GM18868 (cell line): ENCODE measurements around the gene GDF15.
A peak's percentile ranks its signal among the peaks of the same experiment; 100 is the strongest.

Experiments
- ATAC-seq: cut with Tn5 transposase; IDR thresholded peaks from one replicate; pipeline ENCODE4 v1.9.1; 2021; ENCODE audit warnings: mild to moderate bottlenecking, moderate library complexity; ENCODE audit not compliant: unreplicated experiment

Gene GDF15

DNA sequence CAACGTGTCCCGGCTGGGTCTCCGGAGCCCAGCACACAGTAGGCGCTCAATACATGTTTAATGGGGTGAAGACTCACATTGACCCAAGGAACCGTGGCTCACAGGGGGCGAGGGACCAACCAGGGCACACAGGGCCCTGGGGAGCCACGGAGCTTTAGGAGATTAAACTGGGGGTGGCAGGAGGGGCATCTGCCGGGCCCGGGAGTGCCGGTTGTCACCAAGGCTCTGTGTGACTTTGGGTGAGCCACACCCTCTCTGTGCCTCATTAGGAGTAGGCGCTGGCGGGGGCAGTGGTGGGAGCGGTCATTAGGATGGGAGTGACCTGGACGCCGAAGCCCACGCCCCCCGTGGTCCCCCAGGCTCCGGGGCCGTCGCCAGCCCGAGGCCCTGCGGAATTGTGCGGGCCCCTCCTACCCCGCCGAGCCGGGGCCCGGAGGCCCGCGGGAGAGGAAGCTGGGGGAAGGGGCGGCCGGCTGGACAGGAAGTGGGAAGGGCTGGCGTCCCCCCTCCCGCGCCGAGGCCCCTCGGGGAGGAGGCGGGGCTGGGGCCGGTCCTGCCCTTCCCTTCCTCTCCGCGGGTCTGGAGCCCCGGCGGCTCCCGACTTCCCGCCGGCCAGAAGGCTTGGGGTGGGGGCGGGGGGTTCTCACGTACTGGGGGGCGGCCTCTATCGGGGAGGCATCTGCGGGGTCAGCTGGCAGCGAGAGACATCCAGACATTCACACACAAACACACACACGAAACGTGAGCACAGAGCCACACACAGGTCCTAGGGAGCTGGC is 31.5 kb downstream of the GDF15 start:
- no peak for ATAC-seq

DNA sequence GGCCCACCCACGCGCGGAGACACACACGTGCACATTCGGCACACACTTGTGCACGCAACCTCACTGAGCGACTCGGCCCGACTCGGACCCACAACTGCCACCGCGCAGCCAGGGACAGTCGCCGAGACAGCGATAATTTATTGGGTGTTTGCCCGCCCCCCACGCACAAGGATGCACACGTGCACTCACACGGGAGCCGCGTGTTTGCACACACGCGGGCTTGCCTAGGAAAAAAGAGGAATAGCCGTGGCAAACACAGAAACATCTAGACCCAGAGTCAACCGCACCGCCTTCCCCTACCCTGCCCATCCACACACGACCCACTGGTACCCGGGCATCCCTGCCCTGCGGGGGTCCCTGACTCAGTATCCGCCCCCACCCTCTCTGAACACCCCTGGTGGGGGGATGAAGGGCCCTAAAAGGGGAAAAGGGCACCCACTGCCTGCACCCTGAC is 32.1 kb downstream of the GDF15 start:
- ATAC-seq = no peak

DNA sequence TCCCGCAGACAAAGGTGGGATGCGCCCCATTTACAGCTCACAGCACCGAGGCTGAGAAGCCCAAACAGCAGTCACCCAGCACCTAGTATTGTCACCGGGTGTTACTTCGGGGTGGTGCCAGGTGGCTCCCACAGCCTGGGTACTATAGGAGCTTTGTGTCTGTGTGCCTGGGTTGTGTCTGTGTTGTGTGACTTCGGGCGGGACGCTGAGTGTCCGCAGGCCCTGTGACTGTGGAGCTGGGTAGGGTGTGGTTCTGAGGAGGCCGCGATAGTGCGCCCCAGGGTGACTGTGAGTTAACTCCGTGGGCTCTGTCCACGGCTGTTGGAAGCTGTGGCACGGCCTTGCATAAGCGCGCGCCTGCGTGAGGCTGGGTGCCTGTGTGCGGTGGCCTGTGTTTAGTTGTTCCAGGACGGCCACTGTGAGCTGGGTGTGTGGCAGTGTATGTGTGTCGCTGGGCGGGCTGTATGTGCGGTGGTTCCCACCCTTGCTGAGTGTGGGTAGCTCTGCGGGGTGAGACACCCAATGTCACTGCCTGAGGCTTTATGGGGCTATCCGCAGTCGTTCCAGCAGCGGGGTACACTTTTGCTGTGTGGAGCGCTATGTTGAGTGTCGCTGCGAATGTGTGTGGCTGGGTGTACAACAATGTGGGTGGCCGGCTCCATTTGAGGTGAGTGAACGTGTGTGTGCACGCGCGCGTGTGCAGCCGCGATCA is 32.7 kb downstream of the GDF15 start:
- ATAC-seq = peak; percentile 2

DNA sequence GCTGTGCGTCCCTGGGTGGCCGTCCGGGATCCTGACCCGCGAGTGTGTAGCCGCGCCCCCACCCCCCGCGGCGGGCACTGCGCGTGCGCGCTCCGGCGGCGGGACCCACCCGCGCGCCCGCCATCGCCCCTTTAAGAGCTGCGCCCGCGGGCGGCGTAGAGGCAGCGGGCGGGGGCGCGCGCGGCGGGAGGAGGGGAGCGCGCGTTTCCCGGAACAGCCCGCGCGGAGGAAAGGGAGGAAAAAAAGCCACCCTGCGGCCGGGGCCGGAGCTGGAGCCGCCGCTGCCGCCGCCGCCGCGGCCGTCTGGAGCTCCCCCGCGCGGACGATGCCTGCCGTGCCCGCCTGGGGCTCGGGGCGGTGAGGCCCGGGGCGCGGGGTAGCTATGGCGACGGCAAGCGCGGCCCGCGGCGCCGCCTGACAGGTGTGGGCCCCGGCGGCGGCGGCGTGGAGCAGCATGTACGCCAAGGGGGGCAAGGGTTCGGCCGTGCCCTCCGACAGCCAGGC is 33.3 kb downstream of the GDF15 start, which contains the start of gene SSBP4:
SSBP4 (plus strand) TSS at position 204 of the 504 bp plus-strand sequence; CDS start at position 455, 251 bp downstream.
- peak; percentile 45 for ATAC-seq

DNA sequence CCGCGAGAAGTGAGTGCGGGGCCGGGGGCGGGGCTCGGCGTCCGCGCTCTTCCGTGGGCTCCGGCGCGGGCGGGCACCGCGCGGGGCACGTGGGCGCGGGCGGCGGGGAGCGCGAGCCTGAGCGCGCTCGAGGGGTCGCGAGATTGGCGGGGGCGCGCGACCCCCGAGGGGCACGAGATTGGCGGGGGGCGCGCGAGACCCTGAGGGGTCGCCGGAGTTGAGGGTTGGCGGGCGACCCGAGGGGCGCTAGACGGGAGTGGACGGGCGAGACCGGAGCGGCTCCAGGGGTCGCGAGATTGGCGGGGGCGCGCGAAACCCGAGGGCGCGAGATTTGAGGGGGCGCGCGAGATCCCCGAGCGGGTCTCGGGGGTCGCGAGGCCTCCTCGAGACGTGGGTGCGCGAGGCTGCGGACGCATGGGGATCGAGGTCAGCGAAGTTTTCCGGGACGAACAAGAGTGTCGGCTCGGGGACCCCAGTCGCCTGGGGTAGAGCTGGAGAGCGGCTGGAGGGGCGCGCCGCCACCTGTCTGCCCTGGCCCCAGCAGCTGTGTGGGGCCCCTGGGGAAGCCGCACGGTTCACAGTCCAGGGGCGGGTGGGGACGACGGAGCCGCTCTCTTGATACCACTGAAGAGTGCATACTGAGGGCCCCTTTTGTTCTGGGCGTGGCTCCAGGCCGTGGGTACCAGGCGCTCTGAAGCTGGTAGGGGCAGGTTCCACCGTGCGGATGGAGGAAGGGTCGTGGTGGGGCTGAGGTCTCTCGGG is 33.9 kb downstream of the GDF15 start:
- ATAC-seq = no peak

DNA sequence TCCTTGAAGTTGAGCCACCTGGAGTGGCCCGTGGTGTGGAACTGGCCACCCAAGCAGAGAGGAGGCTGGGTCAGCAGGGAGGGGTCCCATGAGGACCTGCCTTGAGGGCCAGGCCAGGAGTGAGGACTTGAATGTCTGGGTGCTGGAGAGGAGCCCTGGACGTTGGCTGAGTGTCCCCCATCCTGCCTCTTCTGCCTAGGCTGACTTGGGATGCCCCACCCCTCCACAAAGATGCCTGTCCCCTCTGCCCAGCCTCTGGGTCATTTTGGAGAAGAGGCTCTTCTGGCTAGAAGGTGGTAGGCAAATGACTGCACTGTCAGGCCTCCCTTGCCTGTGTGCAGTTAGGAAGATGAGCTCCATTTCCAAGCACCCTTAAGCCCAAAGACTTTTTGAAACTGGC is 35.0 kb downstream of the GDF15 start:
- ATAC-seq = no peak

DNA sequence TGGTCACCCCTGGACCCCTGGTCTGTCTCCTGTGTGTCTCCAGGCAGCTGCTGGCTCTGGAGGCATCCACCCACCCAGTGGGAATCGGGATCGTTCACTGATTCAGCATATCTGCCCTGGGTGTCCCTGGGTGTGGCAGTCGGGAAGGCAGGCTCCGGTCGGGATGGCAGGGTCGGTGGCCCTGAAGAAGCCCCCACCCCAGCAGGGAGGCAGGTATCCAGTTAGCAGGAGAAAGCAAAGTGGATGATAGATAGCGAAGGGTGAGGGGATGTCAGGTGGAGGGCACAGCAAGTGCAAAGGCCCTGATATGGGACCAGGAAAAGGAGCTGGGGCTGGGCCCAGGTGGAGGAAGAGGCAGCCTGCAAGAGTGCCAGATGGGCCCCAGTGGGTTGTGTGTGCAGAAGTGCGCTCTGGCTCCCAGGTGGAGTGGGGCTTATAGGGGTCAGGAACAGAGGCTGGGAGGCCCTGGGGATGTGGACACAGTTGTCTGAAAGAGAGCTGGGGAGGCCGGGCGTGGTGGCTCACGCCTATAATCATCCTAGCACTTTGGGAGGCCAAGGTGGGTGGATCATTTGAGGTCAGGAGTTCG is 35.5 kb downstream of the GDF15 start:
- ATAC-seq = no peak

DNA sequence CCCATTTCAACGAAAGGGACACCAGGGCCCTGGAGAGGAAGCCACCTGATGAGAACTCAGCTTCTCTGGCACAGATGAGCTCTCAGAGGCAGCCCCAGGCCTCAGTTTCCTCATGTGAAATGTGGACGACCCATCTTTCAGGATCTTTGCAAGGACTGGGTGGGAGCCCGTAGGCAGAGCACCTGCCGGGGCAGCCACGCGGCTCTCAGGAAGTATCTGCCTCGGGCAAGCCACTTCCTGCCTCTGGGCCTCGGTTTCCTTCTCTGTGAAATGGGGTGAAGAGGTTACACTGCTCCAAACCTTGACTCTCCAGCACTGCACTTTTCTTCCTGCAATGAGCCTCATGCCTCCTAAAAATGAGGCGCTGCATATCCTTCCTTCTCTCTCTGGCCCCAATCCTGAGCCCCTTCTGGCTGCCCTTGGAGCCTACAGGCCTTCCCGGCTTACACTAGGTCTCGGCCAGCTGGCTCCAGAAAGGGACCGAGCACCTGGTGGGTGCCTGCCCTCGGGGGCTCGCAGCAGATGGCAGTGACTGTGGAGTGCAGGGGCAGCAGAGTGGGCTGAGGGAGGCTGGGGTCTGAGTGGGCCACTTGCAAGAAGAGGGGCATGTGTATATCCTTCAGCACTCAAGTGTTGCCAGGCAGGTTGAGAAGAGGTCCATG is 36.7 kb downstream of the GDF15 start:
- no peak for ATAC-seq

DNA sequence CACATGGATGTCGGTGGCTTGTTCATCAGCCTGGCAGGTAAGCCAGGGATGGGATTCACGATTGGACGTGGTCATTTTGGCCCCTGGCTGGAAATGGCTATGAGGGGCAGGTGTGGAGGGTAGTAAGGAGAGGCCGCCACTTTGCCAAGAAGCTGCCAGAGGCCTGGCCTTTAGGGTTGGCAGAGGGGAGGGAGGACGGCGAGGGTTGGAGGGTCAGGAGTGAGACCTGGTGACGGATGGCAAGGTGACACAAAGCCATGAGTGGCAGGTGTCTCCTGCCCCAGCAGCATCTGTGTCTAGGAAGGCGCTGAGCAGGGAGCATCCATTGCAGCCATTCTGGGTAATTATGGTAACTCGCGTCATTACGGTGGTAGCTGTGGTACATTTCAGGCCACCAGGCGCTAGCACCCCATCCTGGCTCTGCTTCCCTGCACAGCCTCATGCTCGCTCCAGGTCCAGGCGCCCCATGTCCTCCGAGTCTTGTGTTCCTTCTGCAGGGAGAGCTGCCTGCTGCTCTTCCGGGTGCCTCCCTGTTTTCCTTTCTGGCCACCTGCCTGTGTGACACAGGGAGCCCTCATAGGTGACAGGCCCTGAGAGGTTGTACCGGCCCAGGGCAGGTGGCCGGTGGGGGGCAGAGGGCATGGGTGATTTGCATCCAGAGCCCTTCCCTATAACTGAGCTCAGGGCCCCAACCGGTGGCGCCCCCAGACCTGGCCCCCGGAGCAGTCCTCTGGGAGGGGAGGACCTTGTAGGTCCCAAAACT is 37.5 kb downstream of the GDF15 start:
- no peak for ATAC-seq

DNA sequence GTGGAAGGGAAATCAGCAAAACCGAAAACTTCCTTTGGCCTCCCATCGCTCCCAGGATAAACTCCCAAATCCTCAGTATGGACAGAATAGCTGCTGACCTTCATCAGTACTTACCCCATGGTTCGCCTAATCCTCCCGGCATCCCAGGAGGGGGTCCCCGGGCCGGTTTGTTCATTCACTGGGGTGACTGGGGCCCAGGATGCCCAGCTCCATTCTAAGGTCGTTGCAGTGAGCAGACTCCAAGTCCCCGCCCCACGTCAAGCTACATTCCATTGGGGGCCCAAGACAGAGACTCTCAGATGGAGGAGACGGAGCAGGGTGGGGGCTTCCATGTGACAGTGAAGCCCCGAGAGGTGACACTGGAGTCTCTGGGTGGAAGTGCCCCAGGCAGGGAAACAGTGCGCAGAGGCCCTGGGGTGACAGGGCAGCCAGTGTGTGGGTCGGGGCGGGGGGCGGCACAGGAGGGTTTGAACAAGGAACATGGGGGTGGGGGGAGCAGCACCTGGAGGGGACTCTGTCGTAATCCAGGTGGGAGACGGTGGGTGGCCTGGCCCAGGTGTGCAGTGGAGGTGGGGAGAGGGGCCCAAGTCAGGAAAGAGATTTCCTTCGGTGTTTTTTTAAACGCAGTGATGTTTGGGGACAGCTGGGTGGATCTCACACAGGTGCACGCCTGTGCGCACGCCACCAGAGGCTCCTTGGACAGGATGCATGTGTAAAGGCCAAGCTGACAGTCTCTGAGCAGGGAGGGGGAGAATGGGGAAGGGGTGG is 38.3 kb downstream of the GDF15 start:
- no peak for ATAC-seq

DNA sequence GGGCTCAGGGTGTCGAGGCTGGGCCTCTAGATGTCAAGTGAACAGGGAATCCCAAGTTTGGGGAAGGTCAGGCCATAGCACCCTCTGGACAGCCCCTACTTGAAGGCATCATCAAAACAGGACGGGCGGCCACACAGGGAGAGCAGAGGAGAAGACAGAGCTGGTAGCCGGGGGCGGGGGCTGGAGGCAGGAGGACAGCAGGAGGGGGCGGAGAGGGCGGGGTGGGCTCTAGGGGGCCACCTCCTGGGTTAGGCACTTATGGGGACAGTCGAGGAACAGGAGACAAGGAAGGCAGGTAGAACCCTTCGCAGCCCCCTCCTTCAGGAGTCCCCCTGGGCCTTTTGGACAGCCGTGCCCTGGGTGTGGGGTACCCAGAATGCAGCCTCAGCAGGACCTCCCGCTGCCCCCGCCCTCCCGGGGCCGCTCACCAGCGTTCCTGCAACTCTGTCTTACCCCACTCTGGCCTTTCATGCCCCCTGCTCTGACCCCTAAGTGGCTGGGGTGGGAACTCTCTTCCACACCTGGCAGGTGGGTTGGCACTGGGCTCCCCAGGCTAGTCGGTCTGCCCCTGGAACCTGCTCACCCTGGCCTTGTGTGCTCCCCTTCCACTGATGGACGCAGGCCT is 39.0 kb downstream of the GDF15 start:
- no peak for ATAC-seq

DNA sequence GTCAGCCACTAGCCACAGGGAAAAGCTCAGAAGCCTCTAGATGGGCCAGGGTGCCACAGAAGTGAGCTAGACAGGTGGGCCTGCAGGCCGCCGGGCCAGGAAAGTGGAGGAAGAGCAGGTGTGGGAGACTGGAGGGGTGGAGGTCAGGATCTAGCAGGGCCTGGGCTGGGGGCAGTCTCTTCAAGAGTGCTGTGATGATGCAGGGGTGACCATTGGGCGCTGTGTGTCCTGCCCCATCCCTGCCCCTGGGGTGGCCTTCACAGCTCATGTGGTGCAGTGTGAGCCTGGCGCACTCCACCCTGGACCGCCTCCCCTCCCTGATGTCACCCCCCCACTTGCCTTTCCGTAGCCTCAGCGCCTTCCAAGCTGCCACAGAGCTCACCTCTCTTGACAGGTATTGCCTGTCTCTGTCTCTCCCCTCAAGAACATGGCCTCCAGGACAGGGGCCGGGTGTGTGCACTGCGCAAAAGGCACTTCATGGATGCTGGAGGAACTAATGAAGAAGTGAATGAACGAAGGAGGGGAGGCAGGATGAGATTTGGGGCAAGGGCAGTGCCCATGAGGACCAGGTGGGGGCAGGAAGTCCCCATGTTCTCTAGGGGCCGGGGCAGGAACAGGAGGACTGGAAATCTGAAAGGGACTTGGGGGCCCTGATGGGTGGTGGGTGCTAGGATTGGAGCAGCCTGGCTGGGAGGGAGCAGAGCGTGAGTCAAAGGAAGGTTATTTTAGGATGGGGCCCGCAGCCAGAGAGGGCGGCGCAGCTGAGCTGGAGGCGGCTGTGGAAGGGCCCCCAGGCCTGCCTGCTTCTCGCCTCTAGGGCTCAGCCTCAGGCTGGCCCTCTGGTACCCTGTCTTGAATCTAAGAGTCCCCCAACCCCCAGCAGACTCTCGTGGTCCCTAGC is 39.8 kb downstream of the GDF15 start:
- ATAC-seq = no peak

DNA sequence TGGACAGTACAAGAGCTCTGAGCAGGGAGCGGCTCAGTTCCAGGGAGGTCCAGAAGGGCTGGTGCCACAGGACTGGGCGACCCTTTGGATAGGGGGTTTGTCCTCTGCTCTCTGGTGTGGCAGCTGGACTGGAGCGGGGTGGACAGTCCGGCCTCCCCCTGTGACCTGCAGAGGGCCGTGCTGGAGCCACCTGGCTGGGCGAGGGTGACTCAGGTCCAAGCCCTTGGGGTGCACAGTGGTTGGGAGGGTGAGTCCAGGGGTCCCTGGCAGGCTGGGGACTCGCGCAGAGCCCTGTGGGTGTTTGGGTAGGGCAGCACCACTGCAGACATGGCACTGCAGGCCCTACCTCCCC is 40.4 kb downstream of the GDF15 start:
- ATAC-seq = no peak

DNA sequence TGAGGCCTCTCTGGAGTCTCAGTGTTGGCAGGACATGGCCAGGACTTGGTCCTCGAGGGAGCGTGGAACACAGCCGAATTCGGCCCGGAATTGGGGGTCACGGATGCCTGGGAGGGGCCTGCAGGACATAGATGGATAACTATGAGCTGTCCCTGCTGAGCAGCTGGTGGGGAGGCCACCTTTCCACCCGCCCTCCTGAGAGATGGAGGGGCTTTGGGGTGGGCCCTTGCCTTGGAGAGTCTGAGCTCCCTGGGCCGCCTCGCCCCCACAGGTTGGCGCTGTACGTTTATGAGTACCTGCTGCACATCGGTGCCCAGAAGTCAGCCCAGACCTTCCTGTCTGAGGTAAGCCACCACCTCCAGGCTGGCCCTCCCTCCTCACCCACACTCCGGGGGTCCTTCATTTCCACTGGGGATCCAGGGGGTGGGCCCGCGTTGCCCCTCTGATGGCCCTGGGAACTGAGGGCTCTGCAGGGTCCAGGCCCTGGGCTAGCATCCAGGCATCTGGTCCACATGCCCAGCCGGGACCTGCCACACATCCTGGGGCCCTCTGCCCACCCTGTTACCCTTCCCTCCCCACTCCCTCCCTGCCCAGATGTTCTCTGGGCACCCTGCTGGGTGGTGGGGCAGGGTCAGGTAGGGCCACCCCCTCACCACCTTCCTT is 41.3 kb downstream of the GDF15 start:
- ATAC-seq = no peak

DNA sequence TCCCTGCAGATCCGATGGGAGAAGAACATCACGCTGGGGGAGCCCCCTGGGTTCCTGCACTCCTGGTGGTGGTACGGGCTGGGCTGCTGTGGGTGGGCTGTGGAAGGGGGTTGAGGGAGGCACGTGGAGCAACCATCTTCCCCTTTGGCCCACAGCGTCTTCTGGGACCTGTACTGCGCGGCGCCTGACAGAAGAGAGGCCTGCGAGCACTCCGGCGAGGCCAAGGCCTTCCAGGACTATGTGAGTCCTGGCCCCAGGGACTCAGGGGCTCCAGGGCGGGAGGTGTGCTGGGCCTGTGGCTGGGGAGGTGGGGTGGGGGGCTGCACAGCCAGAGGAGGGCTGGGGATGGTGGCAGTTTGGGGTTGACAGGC is 41.8 kb downstream of the GDF15 start:
- no peak for ATAC-seq

DNA sequence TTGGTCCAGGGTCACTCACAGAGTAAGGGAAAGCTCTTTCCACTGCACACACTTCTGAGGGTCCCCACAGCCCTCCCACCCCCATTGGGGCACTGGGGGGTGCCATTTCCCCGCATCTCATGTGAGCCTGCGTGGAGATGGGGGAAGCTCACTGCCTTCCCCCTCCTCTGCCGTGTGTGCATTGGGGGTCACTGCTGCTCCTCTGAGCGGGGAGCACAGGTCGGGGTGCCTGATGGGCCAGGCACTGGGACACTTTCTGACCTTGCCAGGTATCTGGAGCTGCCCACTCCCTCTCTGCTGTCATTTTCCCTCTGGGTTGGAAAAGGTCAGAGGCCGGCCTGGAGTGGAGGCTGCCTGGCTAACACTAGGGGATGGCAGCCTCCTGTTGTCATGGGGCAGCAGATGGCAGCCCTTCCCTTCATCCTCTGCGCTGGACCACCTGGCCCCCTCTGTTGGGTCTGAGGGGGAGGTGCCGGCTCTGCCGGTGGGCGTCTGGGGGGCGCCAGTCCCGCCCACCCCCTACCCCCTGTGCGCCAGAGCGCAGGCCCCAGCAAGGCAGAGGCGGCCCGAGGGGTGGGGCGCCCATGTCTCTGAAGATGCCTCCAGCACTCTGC is 42.3 kb downstream of the GDF15 start:
- no peak for ATAC-seq
